ENCODE data around the gene WDR91.

DNA sequence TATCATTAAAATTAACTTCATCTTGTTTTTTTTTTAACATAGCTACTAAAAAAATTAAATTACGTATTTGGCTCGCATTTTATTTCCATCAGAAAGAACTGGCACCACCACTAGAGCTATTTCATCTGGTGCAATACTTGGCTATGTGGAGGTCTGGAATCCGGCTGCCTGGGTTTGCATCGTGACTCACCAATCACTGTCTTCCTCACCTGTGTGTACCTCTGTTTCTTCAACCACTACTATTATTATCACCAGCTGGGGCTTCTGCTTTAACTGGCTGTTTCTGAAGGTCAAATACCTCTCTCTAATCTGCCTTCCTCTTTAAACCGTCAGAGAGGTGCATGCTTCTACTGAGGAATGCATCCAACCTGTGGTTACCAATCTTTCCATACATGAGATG, 6.5 kb downstream of the WDR91 start:
- TF ChIP-seq, protein P1, sequence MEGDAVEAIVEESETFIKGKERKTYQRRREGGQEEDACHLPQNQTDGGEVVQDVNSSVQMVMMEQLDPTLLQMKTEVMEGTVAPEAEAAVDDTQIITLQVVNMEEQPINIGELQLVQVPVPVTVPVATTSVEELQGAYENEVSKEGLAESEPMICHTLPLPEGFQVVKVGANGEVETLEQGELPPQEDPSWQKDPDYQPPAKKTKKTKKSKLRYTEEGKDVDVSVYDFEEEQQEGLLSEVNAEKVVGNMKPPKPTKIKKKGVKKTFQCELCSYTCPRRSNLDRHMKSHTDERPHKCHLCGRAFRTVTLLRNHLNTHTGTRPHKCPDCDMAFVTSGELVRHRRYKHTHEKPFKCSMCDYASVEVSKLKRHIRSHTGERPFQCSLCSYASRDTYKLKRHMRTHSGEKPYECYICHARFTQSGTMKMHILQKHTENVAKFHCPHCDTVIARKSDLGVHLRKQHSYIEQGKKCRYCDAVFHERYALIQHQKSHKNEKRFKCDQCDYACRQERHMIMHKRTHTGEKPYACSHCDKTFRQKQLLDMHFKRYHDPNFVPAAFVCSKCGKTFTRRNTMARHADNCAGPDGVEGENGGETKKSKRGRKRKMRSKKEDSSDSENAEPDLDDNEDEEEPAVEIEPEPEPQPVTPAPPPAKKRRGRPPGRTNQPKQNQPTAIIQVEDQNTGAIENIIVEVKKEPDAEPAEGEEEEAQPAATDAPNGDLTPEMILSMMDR (conservative IDR thresholded peaks at IDR 0.05 in 1 of 2, IDR thresholded peaks at IDR 0.05 in 1 of 2; ENCODE audit: extremely low read depth in 1 of 2, insufficient read depth in 1 of 2, low read depth in 1 of 2, low read length in 2 of 2), result peak in 1 of 2 donors; percentile 2
- TF ChIP-seq EZH2 (IDR thresholded peaks at IDR 0.05; ENCODE audit: borderline replicate concordance, low read length), result no peak
